ENCODE results near the gene SPANXN3.
"Not testable (repeated sequence)": the region's sequence is repeated elsewhere in the genome, so short reads cannot be mapped to it uniquely, and the experiment has no call there.

The SPANXN3 gene, protein sequence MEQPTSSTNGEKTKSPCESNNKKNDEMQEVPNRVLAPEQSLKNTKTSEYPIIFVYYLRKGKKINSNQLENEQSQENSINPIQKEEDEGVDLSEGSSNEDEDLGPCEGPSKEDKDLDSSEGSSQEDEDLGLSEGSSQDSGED

GRCh38 chrX:143517375-143517774 is at the start of gene SPANXN3:
Gene SPANXN3, minus strand, starts transcription at chrX:143517475. Its CDS starts 84 bp downstream, at chrX:143517391.
- H3K36me3 ChIP-seq (ENCODE audit: insufficient read depth, low read length); H3K9me3 ChIP-seq (ENCODE audit: insufficient read depth, low read length, severe bottlenecking); H3K4me2 ChIP-seq (ENCODE audit: insufficient read depth, low read length); H3K27ac ChIP-seq (ENCODE audit: low read length); H4K20me1 ChIP-seq (ENCODE audit: insufficient read depth, low read length); H3K79me2 ChIP-seq (ENCODE audit: insufficient read depth, low read length); H3K4me3 ChIP-seq (ENCODE audit: low read depth in 1 of 2, low read length in 2 of 2); H3K27me3 ChIP-seq (ENCODE audit: insufficient read depth, low read length, poor library complexity); H2AFZ ChIP-seq (ENCODE audit: low read depth, low read length); H3K4me1 ChIP-seq (ENCODE audit: insufficient read depth, low read length); ATAC-seq (ENCODE audit: insufficient read depth, low read depth); DNase-seq; H3K9ac ChIP-seq (ENCODE audit: low read depth, low read length): not testable (repeated sequence)

DNA sequence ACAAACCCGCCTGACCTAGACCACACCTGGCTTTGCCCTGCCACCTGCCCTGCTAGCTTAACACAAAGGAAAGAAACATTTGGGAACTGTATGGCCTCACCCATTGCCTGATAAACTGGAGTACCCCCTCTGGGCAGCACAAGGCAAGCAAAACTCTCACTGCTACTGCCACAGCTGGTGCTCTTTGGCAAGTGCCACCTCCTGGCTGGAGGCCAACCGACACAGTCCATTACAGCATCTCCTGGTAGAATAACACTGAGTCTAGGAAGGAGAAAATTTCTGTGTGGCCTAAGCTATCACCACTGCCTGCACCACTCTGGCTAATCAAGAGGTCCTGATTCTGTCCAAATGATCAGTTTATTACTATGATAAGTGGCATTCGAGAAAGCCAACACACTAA is 18.9 kb upstream of the SPANXN3 start:
- Histone ChIP-seq H3K9me3 (ENCODE audit: insufficient read depth, low read length, severe bottlenecking) (no peaks in the 10 kb centered on the region), H3K9ac (ENCODE audit: low read depth, low read length) (no peak overlapping the region), H2AFZ (ENCODE audit: low read depth, low read length) (no peak overlapping the region), H3K4me3 (ENCODE audit: low read depth in 1 of 2, low read length in 2 of 2) (no peak overlapping the region), H3K27ac (ENCODE audit: low read length) (no peak overlapping the region), H3K4me1 (ENCODE audit: insufficient read depth, low read length) (no peaks in the 10 kb centered on the region), H3K27me3 (ENCODE audit: insufficient read depth, low read length, poor library complexity) (no peaks in the 10 kb centered on the region), H3K4me2 (ENCODE audit: insufficient read depth, low read length) (no peak overlapping the region), H3K79me2 (ENCODE audit: insufficient read depth, low read length) (no peaks in the 10 kb centered on the region), H4K20me1 (ENCODE audit: insufficient read depth, low read length) (no peaks in the 10 kb centered on the region), H3K36me3 (ENCODE audit: insufficient read depth, low read length) (no peaks in the 10 kb centered on the region)
- ATAC-seq (ENCODE audit: insufficient read depth, low read depth), result no peak
- TF ChIP-seq EZH2 (IDR thresholded peaks at IDR 0.05; ENCODE audit: borderline replicate concordance, low read depth, low read length, severe bottlenecking), result no peak
- no peak for TF ChIP-seq CTCF (IDR thresholded peaks at IDR 0.05; ENCODE audit: borderline replicate concordance, extremely low read depth, low read length, poor library complexity, severe bottlenecking)
- DNase-seq, result no peak

DNA sequence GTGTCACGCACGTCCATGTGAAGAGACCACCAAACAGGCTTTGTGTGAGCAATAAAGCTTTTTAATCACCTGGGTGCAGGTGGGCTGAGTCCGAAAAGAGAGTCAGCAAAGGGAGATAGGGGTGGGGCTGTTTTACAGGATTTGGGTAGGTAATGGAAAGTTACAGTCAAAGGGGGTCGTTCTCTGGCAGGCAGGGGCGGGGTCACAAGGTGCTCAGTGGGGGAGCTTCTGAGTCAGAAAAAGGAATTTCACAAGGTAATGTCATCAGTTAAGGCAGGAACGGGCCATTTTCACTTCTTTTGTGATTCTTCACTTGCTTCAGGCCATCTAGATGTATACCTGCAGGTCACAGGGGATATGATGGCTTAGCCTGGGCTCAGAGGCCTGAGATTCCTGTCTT is 15.1 kb downstream of the SPANXN3 start:
- H3K9me3 ChIP-seq (ENCODE audit: insufficient read depth, low read length, severe bottlenecking); H3K79me2 ChIP-seq (ENCODE audit: insufficient read depth, low read length); H3K27ac ChIP-seq (ENCODE audit: low read length); ATAC-seq (ENCODE audit: insufficient read depth, low read depth); DNase-seq; H3K4me1 ChIP-seq (ENCODE audit: insufficient read depth, low read length); H3K36me3 ChIP-seq (ENCODE audit: insufficient read depth, low read length); H3K27me3 ChIP-seq (ENCODE audit: insufficient read depth, low read length, poor library complexity); H3K9ac ChIP-seq (ENCODE audit: low read depth, low read length); H4K20me1 ChIP-seq (ENCODE audit: insufficient read depth, low read length); H2AFZ ChIP-seq (ENCODE audit: low read depth, low read length); H3K4me3 ChIP-seq (ENCODE audit: low read depth in 1 of 2, low read length in 2 of 2); H3K4me2 ChIP-seq (ENCODE audit: insufficient read depth, low read length): not testable (repeated sequence)

DNA sequence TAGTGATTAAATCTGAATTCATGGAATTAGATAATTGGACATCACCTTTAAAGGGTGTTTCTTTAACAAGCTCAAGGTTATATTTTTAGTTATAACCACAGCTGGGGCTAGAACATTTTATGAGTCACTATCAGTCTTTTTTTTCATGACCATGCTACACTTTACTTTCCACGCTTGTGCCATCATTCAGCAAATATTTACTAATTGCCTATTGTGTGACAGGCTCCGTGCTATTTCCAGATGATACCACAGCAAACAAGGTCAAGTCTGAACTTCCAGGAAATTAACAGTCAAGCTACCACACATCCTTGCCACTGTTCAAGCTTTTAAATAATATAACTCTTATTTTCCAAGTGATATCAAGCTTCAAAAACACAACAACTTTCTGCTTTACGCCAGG is 16.5 kb downstream of the SPANXN3 start:
- Histone ChIP-seq H4K20me1 (ENCODE audit: insufficient read depth, low read length) (no peaks in the 10 kb centered on the region), H3K27ac (ENCODE audit: low read length) (no peak overlapping the region), H3K79me2 (ENCODE audit: insufficient read depth, low read length) (no peaks in the 10 kb centered on the region), H3K4me1 (ENCODE audit: insufficient read depth, low read length) (no peaks in the 10 kb centered on the region), H3K4me2 (ENCODE audit: insufficient read depth, low read length) (no peak overlapping the region), H2AFZ (ENCODE audit: low read depth, low read length) (no peak overlapping the region), H3K4me3 (ENCODE audit: low read depth in 1 of 2, low read length in 2 of 2) (no peak overlapping the region), H3K9me3 (ENCODE audit: insufficient read depth, low read length, severe bottlenecking) (no peaks in the 10 kb centered on the region), H3K36me3 (ENCODE audit: insufficient read depth, low read length) (no peaks in the 10 kb centered on the region), H3K9ac (ENCODE audit: low read depth, low read length) (no peak overlapping the region), H3K27me3 (ENCODE audit: insufficient read depth, low read length, poor library complexity) (no peaks in the 10 kb centered on the region)
- ATAC-seq (ENCODE audit: insufficient read depth, low read depth) (no peak), DNase-seq (no peak)
- TF ChIP-seq EZH2 (IDR thresholded peaks at IDR 0.05; ENCODE audit: borderline replicate concordance, low read depth, low read length, severe bottlenecking) (no peak), CTCF (IDR thresholded peaks at IDR 0.05; ENCODE audit: borderline replicate concordance, extremely low read depth, low read length, poor library complexity, severe bottlenecking) (no peak)

All from DND-41 (cell line).